ENCODE data around the gene PLSCR4.
"Not testable (repeated sequence)": the region's sequence is repeated elsewhere in the genome, so short reads cannot be mapped to it uniquely, and the experiment has no call there.

PLSCR4 gene

DNA sequence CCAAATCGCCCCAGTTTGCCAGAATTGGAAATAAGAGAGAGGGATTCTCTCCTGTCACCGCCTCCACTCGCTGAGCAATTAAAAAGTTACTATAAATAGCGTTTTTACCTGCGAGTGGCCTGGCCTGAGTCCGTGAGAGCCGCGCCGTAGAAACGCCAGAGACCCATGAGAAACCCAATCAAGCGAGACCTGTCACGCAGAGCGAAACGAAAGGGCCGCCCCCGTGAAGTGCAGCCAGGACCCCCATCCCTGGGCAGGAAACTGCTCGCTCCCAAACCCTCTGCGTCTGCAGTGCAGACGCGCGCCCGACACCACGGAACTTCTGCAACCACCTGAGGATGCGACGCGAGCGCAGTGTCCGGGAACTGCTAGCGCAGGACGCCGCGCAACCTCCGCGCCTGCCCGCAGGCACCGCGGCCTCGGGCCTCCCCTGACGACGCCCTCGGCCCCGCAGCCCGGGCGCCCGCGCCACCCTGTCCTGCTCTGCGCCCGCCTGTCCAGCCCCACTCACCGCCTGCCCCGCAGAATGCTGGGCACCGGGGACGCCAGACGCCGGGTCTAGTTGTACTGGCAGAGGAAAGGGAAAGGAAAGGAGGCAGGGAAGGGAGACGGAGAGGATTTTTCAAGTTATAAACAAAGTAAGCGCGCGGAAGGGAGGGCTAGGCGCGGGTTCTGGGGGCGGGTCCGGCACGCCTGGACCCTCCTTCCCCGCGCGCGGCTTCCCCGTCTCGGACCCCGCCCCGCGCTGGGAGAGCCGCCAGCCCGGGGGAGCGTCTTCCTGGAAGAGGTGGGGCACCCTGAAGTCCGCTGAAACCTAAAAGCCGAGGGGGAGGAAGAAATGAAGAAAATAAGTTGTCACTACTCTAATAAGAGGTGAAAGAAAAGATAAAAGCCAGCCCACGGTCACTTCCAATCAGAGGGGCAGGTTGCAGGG, at the start of gene PLSCR4:
TSS of gene PLSCR4 (minus strand) at position 657 of the 934 bp plus-strand sequence. CDS start 29,034 bp downstream, outside the sequence.
- DNase-seq (ENCODE audit: low spot score) = peak; percentile 91

DNA sequence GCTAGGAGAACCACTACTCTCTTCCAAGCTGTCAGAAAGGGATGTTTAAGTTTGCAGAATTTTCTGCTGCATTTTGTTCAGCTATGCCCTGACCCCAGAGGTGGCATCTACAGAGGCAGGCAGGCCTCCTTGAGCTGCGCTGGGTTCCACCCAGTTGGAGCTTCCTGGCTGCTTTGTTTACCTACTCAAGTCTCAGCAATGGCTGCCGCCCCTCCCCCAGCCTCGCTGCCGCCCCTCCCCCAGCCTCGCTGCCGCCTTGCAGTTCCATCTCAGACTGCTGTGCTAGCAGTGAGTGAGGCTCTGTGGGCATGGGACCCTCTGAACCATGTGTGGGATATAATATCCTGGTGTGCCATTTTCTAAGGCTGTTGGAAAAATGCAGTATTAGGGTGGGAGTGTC, 42.5 kb upstream of the PLSCR4 start:
- not testable (repeated sequence) for DNase-seq (ENCODE audit: low spot score)

- DNase-seq (ENCODE audit: low spot score) = no peak
These were observed 33.0 kb upstream of the PLSCR4 start for GRCh38 chr3:146283781-146284445.

DNA sequence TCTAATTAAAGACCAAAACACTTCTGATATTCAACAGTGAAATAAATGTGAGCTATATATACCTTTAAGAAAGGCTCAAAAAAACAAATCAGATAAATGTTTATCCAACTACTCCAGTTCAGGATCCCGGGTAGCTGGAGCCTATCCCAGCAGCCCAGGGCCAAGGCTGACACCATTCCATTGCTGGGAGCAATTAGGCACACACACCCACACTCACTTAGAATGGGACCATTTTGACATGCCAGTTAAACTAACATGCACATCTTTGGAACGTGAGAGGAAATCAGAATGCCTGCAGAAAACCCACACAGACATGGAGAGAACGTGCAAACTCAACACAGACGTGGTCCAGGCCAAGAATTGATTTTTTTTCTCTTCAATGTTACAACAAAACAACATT, 30.0 kb upstream of the PLSCR4 start:
- no peak for DNase-seq (ENCODE audit: low spot score)

DNA sequence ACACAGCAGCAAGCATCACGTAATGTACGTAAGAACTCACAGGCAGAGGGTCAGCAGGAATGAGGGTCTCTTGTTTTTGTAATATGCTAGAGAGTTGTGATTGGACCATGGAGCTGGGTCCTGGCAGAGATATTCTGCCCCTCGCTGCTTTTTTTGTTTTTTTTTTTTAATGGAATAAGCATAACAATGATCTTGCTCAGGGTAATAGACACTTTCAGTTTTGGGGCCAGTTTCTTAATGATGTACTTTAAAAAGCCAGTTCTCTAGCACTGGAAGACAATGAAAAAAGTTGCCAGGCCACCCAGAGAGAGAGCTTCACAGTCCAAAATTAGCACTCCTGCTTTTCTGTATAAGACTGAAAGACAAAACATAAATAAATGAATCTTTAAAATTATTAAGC, 29.0 kb upstream of the PLSCR4 start:
- no peak for DNase-seq (ENCODE audit: low spot score)

GRCh38 chr3:146279013-146279412, 28.1 kb upstream of the PLSCR4 start:
- no peak for DNase-seq (ENCODE audit: low spot score)

DNA sequence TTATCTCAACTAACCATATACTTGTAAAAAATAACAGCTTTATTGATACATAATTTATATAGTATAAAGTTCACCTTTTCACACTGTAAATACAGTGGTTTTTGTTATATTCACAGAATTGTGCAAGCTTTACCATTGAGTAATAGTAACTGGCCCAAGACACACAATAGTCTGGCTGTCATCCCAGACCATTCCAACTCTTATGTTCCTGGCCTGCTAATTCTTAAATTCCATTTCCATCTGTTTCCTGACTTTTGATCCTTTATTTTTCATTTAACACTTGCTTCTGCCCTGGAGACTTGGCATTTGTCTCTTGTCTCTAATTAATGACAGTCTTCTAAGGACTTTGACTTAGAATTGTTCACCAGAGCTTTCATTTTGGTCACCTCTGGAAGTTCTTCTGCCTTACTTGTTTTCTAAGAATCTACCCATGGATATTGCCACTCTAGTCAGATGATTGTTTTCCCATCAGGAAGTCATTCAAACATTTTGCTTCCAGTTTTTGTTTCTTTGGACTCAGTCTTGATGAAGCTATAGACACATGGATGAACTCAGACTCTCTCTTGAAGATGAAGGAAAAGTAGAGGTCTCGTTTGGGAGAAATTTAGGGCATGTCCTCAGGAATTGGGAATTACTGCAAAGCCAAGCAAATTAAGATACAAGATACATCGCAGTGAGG, 27.2 kb upstream of the PLSCR4 start:
- DNase-seq (ENCODE audit: low spot score) = no peak

DNA sequence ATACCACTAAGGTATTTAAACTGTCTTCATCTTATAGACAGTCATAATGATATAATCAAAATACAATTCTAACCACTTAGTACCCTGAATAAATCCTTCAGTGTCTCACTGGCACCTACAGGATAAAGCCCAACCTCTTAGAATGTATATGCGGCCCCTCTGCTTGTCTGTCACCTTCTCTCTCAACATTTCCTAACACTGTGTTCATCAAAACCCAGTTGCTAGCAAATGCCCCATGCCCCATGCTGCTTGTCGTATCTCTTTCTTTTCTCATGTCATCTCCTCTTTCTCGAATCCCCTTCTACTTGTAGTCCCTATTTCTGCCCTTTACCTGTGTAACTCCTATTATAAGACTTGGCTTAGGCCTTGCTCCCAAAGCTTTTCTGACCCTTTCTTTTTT, 24.6 kb upstream of the PLSCR4 start:
- DNase-seq (ENCODE audit: low spot score) = no peak

DNA sequence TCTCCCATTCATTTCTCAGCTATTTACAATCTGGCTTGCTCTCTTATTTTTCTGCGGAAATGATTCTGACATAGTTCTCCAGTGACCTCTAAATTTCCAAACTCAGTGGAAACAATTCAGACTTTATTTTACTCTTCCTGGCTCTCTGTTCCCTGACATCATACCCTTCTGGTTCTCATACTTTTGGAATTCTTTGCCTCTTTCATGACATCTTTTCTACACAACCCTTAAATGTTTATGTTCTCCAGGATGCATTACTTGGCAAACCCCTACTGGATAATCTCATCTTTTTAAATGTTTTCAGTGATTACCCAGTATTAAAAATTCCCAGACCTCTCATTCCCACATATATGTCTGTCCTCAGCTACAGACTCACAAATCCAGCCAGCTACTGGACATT, 23.9 kb upstream of the PLSCR4 start:
- DNase-seq (ENCODE audit: low spot score) = no peak

GRCh38 chr3:146273721-146274407, 23.0 kb upstream of the PLSCR4 start:
- DNase-seq (ENCODE audit: low spot score) = no peak

- DNase-seq (ENCODE audit: low spot score) = no peak
These were observed 20.3 kb upstream of the PLSCR4 start for GRCh38 chr3:146271180-146271579.

GRCh38 chr3:146269271-146269670, 18.4 kb upstream of the PLSCR4 start:
- no peak for DNase-seq (ENCODE audit: low spot score)

- DNase-seq (ENCODE audit: low spot score) = no peak
These were observed 17.8 kb upstream of the PLSCR4 start for GRCh38 chr3:146268535-146269219.

DNA sequence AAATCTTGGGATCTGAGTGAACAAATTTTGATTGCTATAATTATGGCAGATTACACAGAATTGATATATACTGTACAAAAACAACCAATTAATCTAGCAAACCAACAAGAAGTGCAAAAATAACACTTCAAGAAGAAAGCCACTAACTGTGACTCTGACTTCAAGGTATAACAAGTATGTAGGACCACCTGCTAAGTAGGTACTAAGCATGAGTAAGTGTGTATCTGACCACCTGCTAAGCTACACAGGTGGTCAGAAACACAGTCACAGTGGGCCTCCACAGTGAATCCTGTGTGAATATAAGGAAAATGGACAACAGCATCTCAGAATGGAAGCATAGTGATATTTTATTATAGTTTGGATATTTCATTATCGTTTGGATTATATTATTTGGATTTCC, 14.8 kb upstream of the PLSCR4 start:
- DNase-seq (ENCODE audit: low spot score) = no peak

- no peak for DNase-seq (ENCODE audit: low spot score)
These were observed 11.6 kb upstream of the PLSCR4 start for GRCh38 chr3:146262371-146263110.

DNA sequence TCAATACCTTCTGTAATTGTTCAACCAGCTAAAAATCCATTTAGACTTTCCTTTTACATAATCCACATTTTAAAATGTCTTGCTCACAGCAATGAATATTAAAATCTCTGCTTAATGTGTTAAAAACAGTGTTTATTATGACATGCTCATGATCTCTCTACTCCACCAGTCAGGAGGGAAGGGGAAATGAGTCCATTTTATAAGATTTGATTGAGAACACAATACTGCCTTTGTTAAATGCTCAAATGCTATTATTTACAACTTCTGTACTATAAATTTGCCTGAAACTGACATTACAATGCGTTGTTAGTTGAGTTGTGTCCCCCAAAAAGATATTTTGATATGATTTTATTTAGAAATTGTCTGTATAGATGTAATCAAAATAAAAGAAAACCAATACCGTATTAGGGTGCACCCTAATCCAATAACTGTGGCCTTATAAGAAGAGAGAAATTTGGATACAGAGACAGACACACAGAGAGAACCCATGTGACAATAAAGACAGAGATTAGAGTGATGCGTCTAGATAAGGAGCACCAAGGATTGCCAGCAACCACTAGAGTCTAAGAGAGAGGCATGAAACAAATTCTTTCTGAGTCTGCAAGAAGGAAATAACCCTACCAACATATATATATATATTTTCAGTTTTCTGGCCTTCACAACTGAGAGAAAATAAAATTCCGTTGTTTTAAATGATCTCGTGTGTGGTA, 9.1 kb upstream of the PLSCR4 start:
- no peak for DNase-seq (ENCODE audit: low spot score)

- no peak for DNase-seq (ENCODE audit: low spot score)
These were observed 6.1 kb upstream of the PLSCR4 start for GRCh38 chr3:146256851-146257486.

DNA sequence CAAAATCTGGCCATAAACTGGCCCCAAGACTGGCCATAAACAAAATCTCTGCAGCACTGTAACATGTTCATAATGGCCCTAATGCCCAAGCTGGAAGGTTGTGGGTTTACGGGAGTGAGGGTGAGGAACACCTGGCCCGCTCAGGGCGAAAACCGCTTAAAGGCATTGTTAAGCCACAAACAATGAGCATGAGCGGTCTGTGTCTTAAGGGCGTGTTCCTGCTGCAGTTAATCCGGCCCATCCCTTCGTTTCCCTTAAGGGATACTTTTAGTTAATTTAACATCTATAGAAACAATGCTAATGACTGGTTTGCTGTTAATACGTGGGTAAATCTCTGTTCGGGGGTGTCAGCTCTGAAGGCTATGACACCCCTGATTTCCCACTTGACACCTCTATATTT, 1.5 kb upstream of the PLSCR4 start:
- not testable (repeated sequence) for DNase-seq (ENCODE audit: low spot score)

DNA sequence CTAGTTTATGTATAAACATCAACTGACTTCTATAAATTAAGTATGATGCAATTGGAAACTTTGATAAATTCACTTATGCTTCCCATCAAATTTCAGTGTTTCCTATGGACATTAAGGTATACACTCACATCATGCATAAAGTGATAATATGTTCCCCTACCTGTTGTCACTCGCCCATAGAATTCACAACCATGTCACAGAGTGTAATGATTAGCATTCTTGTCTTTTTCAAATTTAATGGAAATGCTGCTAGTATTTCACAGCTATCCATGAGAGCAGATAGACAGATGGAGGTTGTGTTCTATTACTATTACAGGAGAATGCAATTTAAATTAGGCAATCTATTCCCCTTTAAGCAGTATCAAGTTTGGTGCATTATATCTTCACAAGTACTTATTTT, 984 bp downstream of the PLSCR4 start:
- no peak for DNase-seq (ENCODE audit: low spot score)

- no peak for DNase-seq (ENCODE audit: low spot score)
These were observed 3.0 kb downstream of the PLSCR4 start for GRCh38 chr3:146247911-146248310.

All from left forelimb (tissue), 1 donor.